HepG2 (cell line): ENCODE data around the gene RABIF. TPM values are rescaled to one million over a fixed set of nuclear protein-coding genes. Genes with fewer than 3 reads are reported as not detected.
A peak's percentile ranks its signal among the peaks of the same experiment; 100 is the strongest.

Experiments used
- ATF1 ChIP-seq: IDR thresholded peaks from 2 replicates; pipeline ENCODE4 v1.6.1; 2016; ENCODE audit warnings: mild to moderate bottlenecking, control low read depth
- CCAR2 ChIP-seq: fragments of 200-400 bp; formaldehyde crosslinking; optimal IDR thresholded peaks from 2 replicates; pipeline ENCODE3; 2018; ENCODE audit warnings: low read depth, mild to moderate bottlenecking, low read length, moderate library complexity
- CREBL2 ChIP-seq: sonication (generic); formaldehyde crosslinking; IDR thresholded peaks from 2 replicates; pipeline ENCODE4 v1.8.1; 2023; ENCODE audit warnings: missing genetic modification reagents, mild to moderate bottlenecking, borderline replicate concordance
- GABPB1 ChIP-seq: IDR thresholded peaks from 2 replicates; pipeline ENCODE4 v1.6.1; 2016; ENCODE audit warnings: mild to moderate bottlenecking, missing genetic modification reagents, moderate library complexity, missing compliant biosample characterization
- HMGXB3 ChIP-seq: sonication (generic); formaldehyde crosslinking; IDR thresholded peaks from 2 replicates; pipeline ENCODE4 v1.4.0; 2020; ENCODE audit warnings: missing genetic modification reagents, borderline replicate concordance
- HNF4A ChIP-seq: sonication (generic); formaldehyde crosslinking; IDR thresholded peaks from 2 replicates; pipeline ENCODE4 v1.4.0; 2020; ENCODE audit warnings: missing genetic modification reagents
- MBD4 ChIP-seq: IDR thresholded peaks from 2 replicates; pipeline ENCODE4 v1.6.1; 2012; ENCODE audit warnings: low read length, inconsistent platforms, borderline replicate concordance
- MED8 ChIP-seq: sonication (generic); formaldehyde crosslinking; IDR thresholded peaks from 2 replicates; pipeline ENCODE4 v1.8.1; 2023; ENCODE audit warnings: mild to moderate bottlenecking, missing genetic modification reagents; ENCODE audit not compliant: insufficient replicate concordance
- NCOA2 ChIP-seq: sonication (generic); formaldehyde crosslinking; IDR thresholded peaks from 2 replicates; pipeline ENCODE4 v1.8.0; 2022; ENCODE audit warnings: inconsistent platforms
- PITX1 ChIP-seq: sonication (generic); formaldehyde crosslinking; IDR thresholded peaks from 2 replicates; pipeline ENCODE4 v1.5.1; 2020; ENCODE audit warnings: mild to moderate bottlenecking, missing genetic modification reagents
- RBFOX2 ChIP-seq: fragments of 200-400 bp; formaldehyde crosslinking; IDR thresholded peaks from 2 replicates; pipeline ENCODE4 v1.6.1; 2017; ENCODE audit warnings: low read depth, mild to moderate bottlenecking, low read length
- RFXAP ChIP-seq: sonication (generic); formaldehyde crosslinking; IDR thresholded peaks from 2 replicates; pipeline ENCODE4 v1.4.0; 2020; ENCODE audit warnings: missing genetic modification reagents, borderline replicate concordance
- RXRA ChIP-seq: sonication (generic); formaldehyde crosslinking; IDR thresholded peaks from 2 replicates; pipeline ENCODE4 v1.5.1; 2020; ENCODE audit warnings: missing genetic modification reagents
- TCF12 ChIP-seq, 2 experiments: fragments of 450-650 bp in 1 of 2; sonication (generic) in 1 of 2; formaldehyde crosslinking in 1 of 2; IDR thresholded peaks; 2 replicates each; pipeline versions ENCODE4 v1.6.1 to v1.8.0; 2017 to 2022; ENCODE audit warnings: antibody characterized with exemption in 1 of 2, mild to moderate bottlenecking in 1 of 2, missing genetic modification reagents in 1 of 2, moderate library complexity in 1 of 2
- ZMYM3 ChIP-seq: sonication (generic); formaldehyde crosslinking; IDR thresholded peaks from 2 replicates; pipeline ENCODE4 v1.5.1; 2020; ENCODE audit warnings: mild to moderate bottlenecking, missing genetic modification reagents
- ZNF24 ChIP-seq: fragments of 450-650 bp; IDR thresholded peaks from 2 replicates; pipeline ENCODE4 v1.6.1; 2017; ENCODE audit warnings: antibody characterized with exemption, mild to moderate bottlenecking
- ZNF274 ChIP-seq: sonication (generic); formaldehyde crosslinking; IDR thresholded peaks from 2 replicates; pipeline ENCODE4 v1.5.1; 2020; ENCODE audit warnings: mild to moderate bottlenecking, missing genetic modification reagents
- polyA plus RNA-seq, 8 experiments: library from polyadenylated mRNA; depleted of rRNA in 3 of 8; stranded (reverse) in 7 of 8; unstranded in 1 of 8; fragments of >200 nt; fragmentation: Illumina TruSeq in 4 of 8; extraction: Trizol in 4 of 8; gene quantifications; 2 replicates each; pipeline versions ENCODE4 v1.2.1 to v1.2.3, GENCODE V29; 2011 to 2016; ENCODE audit warnings: low read depth in 4 of 8, missing spikeins in 1 of 8, mixed read lengths in 1 of 8; ENCODE audit not compliant: insufficient read depth in 1 of 8
- total RNA-seq, 5 experiments: library from RNA; depleted of rRNA; stranded (reverse); fragments of >200 nt; fragmentation: Illumina TruSeq; extraction: Trizol; gene quantifications; 2 replicates each; pipeline ENCODE4 v1.2.3, GENCODE V29; 2016; ENCODE audit warnings: low read depth in 1 of 5
- TF ChIP-seq, protein P1 (sequence below): sonication (generic); formaldehyde crosslinking; conservative IDR thresholded peaks from 2 replicates; pipeline ENCODE4 v1.8.0; 2022; ENCODE audit warnings: mild to moderate bottlenecking, moderate library complexity, missing genetic modification reagents
- TF ChIP-seq, protein P2 (sequence below): sonication (generic); formaldehyde crosslinking; IDR thresholded peaks from 2 replicates; pipeline ENCODE4 v1.5.0; 2020; ENCODE audit warnings: mild to moderate bottlenecking, missing genetic modification reagents, borderline replicate concordance

The RABIF gene
- total and polyA plus RNA-seq, 2 of the 13 experiments (the other 11 are each of a cell fraction or from before 2014, with no cell fraction given) = 7.6 to 8.3 TPM

DNA sequence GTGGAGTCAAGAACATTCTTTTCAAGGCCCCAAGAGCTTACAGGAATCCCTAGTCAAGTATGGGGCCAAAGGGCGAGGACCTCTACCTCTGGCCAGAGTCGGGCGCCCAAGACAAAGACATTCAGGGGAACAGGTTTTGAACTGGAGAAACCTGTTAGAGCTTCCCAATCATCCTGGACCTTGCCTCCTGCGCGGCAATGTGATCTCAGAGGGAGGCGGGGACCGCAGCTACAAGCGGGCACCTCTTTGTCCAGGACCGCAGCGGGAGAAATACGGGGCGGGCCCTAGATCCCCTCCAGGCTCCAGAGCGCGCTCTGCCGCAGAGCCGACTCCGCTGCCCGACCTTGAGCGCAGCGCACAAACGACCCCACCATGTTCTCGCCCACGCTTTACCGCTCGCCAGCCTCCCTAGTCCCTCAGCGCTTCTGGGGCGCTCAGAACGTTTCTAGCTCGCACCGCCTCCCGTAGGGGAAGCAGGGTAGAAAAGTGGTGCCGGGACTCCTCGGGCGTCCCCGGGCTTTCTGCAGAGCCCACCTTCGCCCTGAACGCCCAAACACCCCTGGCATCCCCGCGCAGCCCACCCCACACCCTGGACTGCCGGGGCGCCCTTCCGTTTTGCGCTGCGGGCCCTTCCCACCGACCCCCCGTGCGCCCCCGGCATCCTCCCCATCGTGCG lies 28.1 kb downstream of the RABIF start (continued):
- TF ChIP-seq HMGXB3 (CRISPR knock-in tag) = peak; percentile 17; the same call in 1 of the 2 replicates
- TF ChIP-seq TCF12 (IDR thresholded peaks at IDR 0.05) = no peak
- TF ChIP-seq TCF12 (CRISPR knock-in tag; IDR thresholded peaks at IDR 0.05) = peak; percentile 86
- peak; percentile 36; the same call in 1 of the 2 replicates for TF ChIP-seq NCOA2
- peak; percentile 86 for TF ChIP-seq HNF4A (CRISPR knock-in tag)
- no peak for TF ChIP-seq CCAR2
- TF ChIP-seq PITX1 = peak; percentile 37; the same call in 1 of the 2 replicates
- TF ChIP-seq, protein P1, sequence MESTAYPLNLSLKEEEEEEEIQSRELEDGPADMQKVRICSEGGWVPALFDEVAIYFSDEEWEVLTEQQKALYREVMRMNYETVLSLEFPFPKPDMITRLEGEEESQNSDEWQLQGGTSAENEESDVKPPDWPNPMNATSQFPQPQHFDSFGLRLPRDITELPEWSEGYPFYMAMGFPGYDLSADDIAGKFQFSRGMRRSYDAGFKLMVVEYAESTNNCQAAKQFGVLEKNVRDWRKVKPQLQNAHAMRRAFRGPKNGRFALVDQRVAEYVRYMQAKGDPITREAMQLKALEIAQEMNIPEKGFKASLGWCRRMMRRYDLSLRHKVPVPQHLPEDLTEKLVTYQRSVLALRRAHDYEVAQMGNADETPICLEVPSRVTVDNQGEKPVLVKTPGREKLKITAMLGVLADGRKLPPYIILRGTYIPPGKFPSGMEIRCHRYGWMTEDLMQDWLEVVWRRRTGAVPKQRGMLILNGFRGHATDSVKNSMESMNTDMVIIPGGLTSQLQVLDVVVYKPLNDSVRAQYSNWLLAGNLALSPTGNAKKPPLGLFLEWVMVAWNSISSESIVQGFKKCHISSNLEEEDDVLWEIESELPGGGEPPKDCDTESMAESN (CRISPR knock-in tag) = 0 out of 2 replicates have a peak, but pooled peaks have one; percentile 37
- TF ChIP-seq, protein P2, sequence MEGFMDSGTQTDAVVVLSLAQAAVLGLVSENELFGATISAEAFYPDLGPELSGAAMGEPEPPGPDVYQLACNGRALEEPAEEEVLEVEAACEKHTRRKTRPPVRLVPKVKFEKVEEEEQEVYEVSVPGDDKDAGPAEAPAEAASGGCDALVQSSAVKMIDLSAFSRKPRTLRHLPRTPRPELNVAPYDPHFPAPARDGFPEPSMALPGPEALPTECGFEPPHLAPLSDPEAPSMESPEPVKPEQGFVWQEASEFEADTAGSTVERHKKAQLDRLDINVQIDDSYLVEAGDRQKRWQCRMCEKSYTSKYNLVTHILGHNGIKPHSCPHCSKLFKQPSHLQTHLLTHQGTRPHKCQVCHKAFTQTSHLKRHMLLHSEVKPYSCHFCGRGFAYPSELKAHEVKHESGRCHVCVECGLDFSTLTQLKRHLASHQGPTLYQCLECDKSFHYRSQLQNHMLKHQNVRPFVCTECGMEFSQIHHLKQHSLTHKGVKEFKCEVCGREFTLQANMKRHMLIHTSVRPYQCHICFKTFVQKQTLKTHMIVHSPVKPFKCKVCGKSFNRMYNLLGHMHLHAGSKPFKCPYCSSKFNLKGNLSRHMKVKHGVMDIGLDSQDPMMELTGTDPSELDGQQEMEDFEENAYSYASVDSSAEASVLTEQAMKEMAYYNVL (CRISPR knock-in tag) = 0 out of 2 replicates have a peak, but pooled peaks have one; percentile 54
- TF ChIP-seq RFXAP (CRISPR knock-in tag) = 0 out of 2 replicates have a peak, but pooled peaks have one; percentile 23
- TF ChIP-seq ZNF274 (CRISPR knock-in tag) = no peak
- TF ChIP-seq ZMYM3 = peak; percentile 62
- TF ChIP-seq CREBL2 (CRISPR knock-in tag) = no peak
- TF ChIP-seq RBFOX2 = peak; percentile 63
- TF ChIP-seq ZNF24 = no peak
- peak; percentile 41; the same call in 1 of the 2 replicates for TF ChIP-seq GABPB1
- peak; percentile 51; the same call in 1 of the 2 replicates for TF ChIP-seq RXRA
- no peak for TF ChIP-seq MBD4
- TF ChIP-seq ATF1 (CRISPR knock-in tag) = 0 out of 2 replicates have a peak, but pooled peaks have one; percentile 28
- TF ChIP-seq MED8 (CRISPR knock-in tag) = peak; percentile 33
